ENCODE measurements around the gene TOM1L2. TPM values are rescaled to one million over a fixed set of nuclear protein-coding genes. Genes with fewer than 3 reads are reported as not detected.

The TOM1L2 gene
- total RNA-seq, 1 experiment from 2014 or later: 45.2 TPM

DNA sequence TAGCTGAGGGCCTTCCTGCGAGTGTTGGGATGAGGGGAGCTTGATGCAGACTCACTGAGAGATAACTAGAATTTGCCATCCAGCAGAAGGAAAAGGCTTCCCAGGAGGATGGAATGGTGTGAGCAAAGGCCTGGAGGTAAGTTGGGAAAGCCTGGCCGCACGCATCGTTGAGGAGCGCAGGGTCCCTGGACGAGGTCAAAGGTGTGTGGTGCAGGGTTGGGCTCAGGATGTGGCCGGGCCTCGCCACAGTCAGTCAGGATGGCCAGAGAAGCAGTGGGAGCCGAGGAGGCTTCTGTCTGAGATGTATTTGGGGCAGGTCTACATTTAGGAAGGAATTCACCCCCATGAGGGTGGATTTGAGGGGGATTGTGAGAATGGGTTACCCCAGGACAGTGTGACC lies 16.9 kb upstream of the TOM1L2 start:
- no peaks in the 10 kb centered on the region for H3K9me3 ChIP-seq (ENCODE audit: control insufficient read depth, insufficient read depth, low read depth, low read length)
- H3K4me1 ChIP-seq (ENCODE audit: control insufficient read depth, insufficient read depth, low read length): peaks cover 14% of the 10 kb centered on the region
- in situ Hi-C loops (cut with HindIII; ENCODE audit: low pct_unique_long_range_greater_than_20kb, low sequenced_read_pairs): no loop called here
- POLR2A ChIA-PET: interaction anchor here (0.6 kb wide), 1 partner anchor 14 kb away, joined by 4 read pairs; no protein-coding TSS in a partner anchor
- DNase-seq (ENCODE audit: low read depth, low spot score) (no peak), ATAC-seq (no peak)
- no peaks in the 10 kb centered on the region for H3K27me3 ChIP-seq (ENCODE audit: control insufficient read depth, insufficient read depth, low read length)
- 0 out of 2 replicates have a peak overlapping the region, but pooled peaks have one; percentile 78 for H3K27ac ChIP-seq (ENCODE audit: low read length)
- CTCF ChIA-PET: no interaction called here
- H3K4me3 ChIP-seq (ENCODE audit: low read depth in 2 of 2, low read length in 2 of 2): no peak overlapping the region
- TF ChIP-seq, protein P1, sequence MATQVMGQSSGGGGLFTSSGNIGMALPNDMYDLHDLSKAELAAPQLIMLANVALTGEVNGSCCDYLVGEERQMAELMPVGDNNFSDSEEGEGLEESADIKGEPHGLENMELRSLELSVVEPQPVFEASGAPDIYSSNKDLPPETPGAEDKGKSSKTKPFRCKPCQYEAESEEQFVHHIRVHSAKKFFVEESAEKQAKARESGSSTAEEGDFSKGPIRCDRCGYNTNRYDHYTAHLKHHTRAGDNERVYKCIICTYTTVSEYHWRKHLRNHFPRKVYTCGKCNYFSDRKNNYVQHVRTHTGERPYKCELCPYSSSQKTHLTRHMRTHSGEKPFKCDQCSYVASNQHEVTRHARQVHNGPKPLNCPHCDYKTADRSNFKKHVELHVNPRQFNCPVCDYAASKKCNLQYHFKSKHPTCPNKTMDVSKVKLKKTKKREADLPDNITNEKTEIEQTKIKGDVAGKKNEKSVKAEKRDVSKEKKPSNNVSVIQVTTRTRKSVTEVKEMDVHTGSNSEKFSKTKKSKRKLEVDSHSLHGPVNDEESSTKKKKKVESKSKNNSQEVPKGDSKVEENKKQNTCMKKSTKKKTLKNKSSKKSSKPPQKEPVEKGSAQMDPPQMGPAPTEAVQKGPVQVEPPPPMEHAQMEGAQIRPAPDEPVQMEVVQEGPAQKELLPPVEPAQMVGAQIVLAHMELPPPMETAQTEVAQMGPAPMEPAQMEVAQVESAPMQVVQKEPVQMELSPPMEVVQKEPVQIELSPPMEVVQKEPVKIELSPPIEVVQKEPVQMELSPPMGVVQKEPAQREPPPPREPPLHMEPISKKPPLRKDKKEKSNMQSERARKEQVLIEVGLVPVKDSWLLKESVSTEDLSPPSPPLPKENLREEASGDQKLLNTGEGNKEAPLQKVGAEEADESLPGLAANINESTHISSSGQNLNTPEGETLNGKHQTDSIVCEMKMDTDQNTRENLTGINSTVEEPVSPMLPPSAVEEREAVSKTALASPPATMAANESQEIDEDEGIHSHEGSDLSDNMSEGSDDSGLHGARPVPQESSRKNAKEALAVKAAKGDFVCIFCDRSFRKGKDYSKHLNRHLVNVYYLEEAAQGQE (IDR thresholded peaks at IDR 0.05; ENCODE audit: insufficient read depth in 1 of 2, low read depth in 2 of 2, low read length in 1 of 2): no peak
- TF ChIP-seq, protein P2, sequence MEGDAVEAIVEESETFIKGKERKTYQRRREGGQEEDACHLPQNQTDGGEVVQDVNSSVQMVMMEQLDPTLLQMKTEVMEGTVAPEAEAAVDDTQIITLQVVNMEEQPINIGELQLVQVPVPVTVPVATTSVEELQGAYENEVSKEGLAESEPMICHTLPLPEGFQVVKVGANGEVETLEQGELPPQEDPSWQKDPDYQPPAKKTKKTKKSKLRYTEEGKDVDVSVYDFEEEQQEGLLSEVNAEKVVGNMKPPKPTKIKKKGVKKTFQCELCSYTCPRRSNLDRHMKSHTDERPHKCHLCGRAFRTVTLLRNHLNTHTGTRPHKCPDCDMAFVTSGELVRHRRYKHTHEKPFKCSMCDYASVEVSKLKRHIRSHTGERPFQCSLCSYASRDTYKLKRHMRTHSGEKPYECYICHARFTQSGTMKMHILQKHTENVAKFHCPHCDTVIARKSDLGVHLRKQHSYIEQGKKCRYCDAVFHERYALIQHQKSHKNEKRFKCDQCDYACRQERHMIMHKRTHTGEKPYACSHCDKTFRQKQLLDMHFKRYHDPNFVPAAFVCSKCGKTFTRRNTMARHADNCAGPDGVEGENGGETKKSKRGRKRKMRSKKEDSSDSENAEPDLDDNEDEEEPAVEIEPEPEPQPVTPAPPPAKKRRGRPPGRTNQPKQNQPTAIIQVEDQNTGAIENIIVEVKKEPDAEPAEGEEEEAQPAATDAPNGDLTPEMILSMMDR (IDR thresholded peaks at IDR 0.05): no peak
- intact Hi-C loops (cut with micrococcal nuclease; ENCODE audit: unreplicated experiment): no loop called here
- no TSS peak for BruUV-seq (replicated peaks)
- H3K36me3 ChIP-seq (ENCODE audit: control insufficient read depth, insufficient read depth, low read length): no peaks in the 10 kb centered on the region

DNA sequence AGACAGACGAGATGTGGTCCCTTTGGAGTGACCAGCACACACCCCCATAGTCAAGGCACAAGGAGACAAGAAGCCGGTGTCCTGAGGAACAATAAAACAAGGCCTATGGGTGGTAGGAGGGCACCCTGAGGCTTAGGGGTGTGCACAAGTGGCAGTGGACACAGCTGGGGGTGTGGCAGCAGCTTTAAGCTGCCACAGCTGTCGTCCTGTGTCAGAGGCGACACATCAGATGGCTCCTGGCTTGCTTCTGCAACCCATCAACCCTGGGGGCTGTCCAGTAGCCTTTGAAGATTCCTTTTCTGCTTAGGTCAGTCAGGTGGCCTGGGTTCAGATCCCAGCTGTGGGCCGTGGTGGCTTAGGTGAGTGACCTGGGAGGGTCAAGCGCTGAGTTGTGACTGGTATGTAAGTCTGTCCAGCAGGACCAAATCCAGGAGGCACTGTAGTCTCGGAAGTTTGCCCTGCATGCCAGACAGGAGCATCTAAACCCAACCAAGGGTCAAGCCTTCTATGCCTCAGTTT lies 16.3 kb upstream of the TOM1L2 start:
- no TSS peak for BruUV-seq (replicated peaks)
- no peak for ATAC-seq
- DNase-seq (ENCODE audit: low read depth, low spot score): no peak
- no peak overlapping the region for H3K27ac ChIP-seq (ENCODE audit: low read length)
- ChIA-PET CTCF (no interaction called here), POLR2A (no interaction called here)
- H3K27me3 ChIP-seq (ENCODE audit: control insufficient read depth, insufficient read depth, low read length): no peaks in the 10 kb centered on the region
- in situ Hi-C loops (cut with HindIII; ENCODE audit: low pct_unique_long_range_greater_than_20kb, low sequenced_read_pairs) (no loop called here), intact Hi-C loops (cut with micrococcal nuclease; ENCODE audit: unreplicated experiment) (no loop called here)
- no peaks in the 10 kb centered on the region for H3K36me3 ChIP-seq (ENCODE audit: control insufficient read depth, insufficient read depth, low read length)
- TF ChIP-seq POLR2AphosphoS5 (IDR thresholded peaks at IDR 0.05; ENCODE audit: low read depth, low read length) (no peak), SIN3A (IDR thresholded peaks at IDR 0.05; ENCODE audit: borderline replicate concordance, insufficient read depth, low read depth, low read length) (no peak), TCF7L2 (IDR thresholded peaks at IDR 0.05; ENCODE audit: low read depth, low read length) (no peak)
- TF ChIP-seq, protein P2 (IDR thresholded peaks at IDR 0.05): no peak
- TF ChIP-seq, protein P1 (IDR thresholded peaks at IDR 0.05; ENCODE audit: insufficient read depth in 1 of 2, low read depth in 2 of 2, low read length in 1 of 2): no peak
- H3K9me3 ChIP-seq (ENCODE audit: control insufficient read depth, insufficient read depth, low read depth, low read length): no peaks in the 10 kb centered on the region
- no peak overlapping the region for H3K4me3 ChIP-seq (ENCODE audit: low read depth in 2 of 2, low read length in 2 of 2)
- H3K4me1 ChIP-seq (ENCODE audit: control insufficient read depth, insufficient read depth, low read length): peaks cover 14% of the 10 kb centered on the region

Measured in Panc1 (cell line).